GM23338 (cell line): ENCODE results near the gene ACSM6.

Source experiments
- CREB1 ChIP-seq: fragments of 250-450 bp; sonication (Bioruptor Pico); IDR thresholded peaks from 2 replicates; pipeline ENCODE4 v1.5.0; 2020; ENCODE audit warnings: low read depth, mild to moderate bottlenecking, moderate library complexity
- CTCF ChIP-seq, 2 experiments: fragments of 200-600 bp in 1 of 2; sonication (generic) in 1 of 2; conservative IDR thresholded peaks; 2 replicates each; pipeline versions ENCODE4 v1.5.1 to v1.6.1; 2016 to 2017; ENCODE audit warnings: antibody characterized with exemption in 2 of 2, low read depth in 2 of 2, mild to moderate bottlenecking in 2 of 2, moderate library complexity in 1 of 2
- EZH2 ChIP-seq: fragments of 200-600 bp; sonication (generic); IDR thresholded peaks from one replicate; pipeline ENCODE4 v1.8.0; 2017; ENCODE audit warnings: antibody characterized with exemption, mild to moderate bottlenecking, low read depth; ENCODE audit not compliant: unreplicated experiment
- EZH2phosphoT487 ChIP-seq: fragments of 200-600 bp; sonication (generic); IDR thresholded peaks from one replicate; pipeline ENCODE4 v1.8.1; 2018; ENCODE audit warnings: antibody characterized with exemption; ENCODE audit not compliant: unreplicated experiment
- JUNB ChIP-seq: IDR thresholded peaks from one replicate; pipeline ENCODE4 v1.6.1; 2016; ENCODE audit warnings: antibody characterized with exemption; ENCODE audit not compliant: unreplicated experiment
- POLR2AphosphoS5 ChIP-seq: IDR thresholded peaks from 2 replicates; pipeline ENCODE4 v1.6.1; 2016; ENCODE audit warnings: antibody characterized with exemption, low read depth
- REST ChIP-seq: IDR thresholded peaks from one replicate; pipeline ENCODE4 v1.6.1; 2018; ENCODE audit warnings: antibody characterized with exemption; ENCODE audit not compliant: unreplicated experiment
- STAT1 ChIP-seq: IDR thresholded peaks from one replicate; pipeline ENCODE4 v1.6.1; 2016; ENCODE audit warnings: antibody characterized with exemption; ENCODE audit not compliant: unreplicated experiment
- ZNF114 ChIP-seq: fragments of 250-450 bp; sonication (Bioruptor Pico); IDR thresholded peaks from 2 replicates; pipeline ENCODE4 v1.5.0; 2020; ENCODE audit warnings: mild to moderate bottlenecking, moderate library complexity
- ZNF331 ChIP-seq: fragments of 250-450 bp; sonication (Bioruptor Pico); IDR thresholded peaks from 2 replicates; pipeline ENCODE4 v1.5.0; 2020; ENCODE audit warnings: low read depth, mild to moderate bottlenecking, moderate library complexity
- ZNF462 ChIP-seq: fragments of 250-450 bp; sonication (Bioruptor Pico); IDR thresholded peaks from 2 replicates; pipeline ENCODE4 v1.5.0; 2020; ENCODE audit warnings: mild to moderate bottlenecking, moderate library complexity

GRCh38 chr10:95220539-95220938 lies 26.5 kb downstream of the ACSM6 start:
- no peak for TF ChIP-seq CTCF (conservative IDR thresholded peaks at IDR 0.05; ENCODE audit: low read depth in 2 of 2)
- TF ChIP-seq STAT1: no peak
- TF ChIP-seq POLR2AphosphoS5: no peak
- TF ChIP-seq JUNB: no peak
- TF ChIP-seq EZH2: no peak
- no peak for TF ChIP-seq ZNF462
- TF ChIP-seq CREB1 (CRISPR knock-in tag): no peak
- no peak for TF ChIP-seq EZH2phosphoT487
- TF ChIP-seq ZNF114 (CRISPR knock-in tag): no peak
- no peak for TF ChIP-seq REST
- no peak for TF ChIP-seq ZNF331
